Thymus (tissue), 11 donors: ENCODE results near the gene RBPMS2. TPM values are rescaled to one million over a fixed set of nuclear protein-coding genes. Genes with fewer than 3 reads are reported as not detected.

Source experiments
- DNase-seq, 9 donors: peaks; one replicate each; pipeline ENCODE4 v3.0.0-alpha.2; 2013; ENCODE audit warnings: low spot score in 9 of 9, low read depth in 6 of 9, missing footprints in 1 of 9
- H3K27ac ChIP-seq, 2 donors: one replicate each; pipeline ENCODE4 v1.5.1; 2013; ENCODE audit warnings: control low read depth in 1 of 2, low read depth in 1 of 2, low read length in 1 of 2, mild to moderate bottlenecking in 1 of 2, moderate library complexity in 1 of 2
- H3K27me3 ChIP-seq, 2 donors: one replicate each; pipeline ENCODE4 v1.5.1; 2013; ENCODE audit warnings: low read length in 1 of 2; ENCODE audit not compliant: control insufficient read depth in 2 of 2, insufficient read depth in 1 of 2
- H3K36me3 ChIP-seq, 2 donors: one replicate each; pipeline ENCODE4 v1.5.1; 2013; ENCODE audit warnings: low read length in 1 of 2, mild to moderate bottlenecking in 1 of 2, moderate library complexity in 1 of 2; ENCODE audit not compliant: control insufficient read depth in 2 of 2, insufficient read depth in 2 of 2
- H3K4me1 ChIP-seq, 2 donors: one replicate each; pipeline ENCODE4 v1.5.1; 2013; ENCODE audit warnings: low read length in 2 of 2; ENCODE audit not compliant: control insufficient read depth in 2 of 2, insufficient read depth in 2 of 2
- H3K4me3 ChIP-seq, 2 donors: one replicate each; pipeline ENCODE4 v1.5.1; 2013; ENCODE audit warnings: low read length in 2 of 2, control low read depth in 1 of 2, mild to moderate bottlenecking in 1 of 2
- H3K9me3 ChIP-seq, 2 donors: one replicate each; pipeline ENCODE4 v1.5.1; 2013; ENCODE audit warnings: low read length in 1 of 2, mild to moderate bottlenecking in 1 of 2; ENCODE audit not compliant: control insufficient read depth in 2 of 2, insufficient read depth in 1 of 2
- WGBS: extraction: QIAGEN DNeasy Blood & Tissue Kit; methylation state at CpG from one replicate; pipeline ENCODE4 v1.1.7; 2013; 5-methylcytosine and 5-hydroxymethylcytosine counted together
- polyA plus RNA-seq: library from polyadenylated mRNA; stranded (reverse); fragments of 200-250 nt; gene quantifications from one replicate; pipeline ENCODE4 v1.2.3, GENCODE V29; 2013
- total RNA-seq: library from RNA; stranded (reverse); fragments of 120-200 nt; gene quantifications from one replicate; pipeline ENCODE4 v1.2.4, GENCODE V29; 2013
- donor health status: healthy.

Gene RBPMS2
- total and polyA plus RNA-seq, 2 donors = 0.19 to 4.2 TPM

DNA sequence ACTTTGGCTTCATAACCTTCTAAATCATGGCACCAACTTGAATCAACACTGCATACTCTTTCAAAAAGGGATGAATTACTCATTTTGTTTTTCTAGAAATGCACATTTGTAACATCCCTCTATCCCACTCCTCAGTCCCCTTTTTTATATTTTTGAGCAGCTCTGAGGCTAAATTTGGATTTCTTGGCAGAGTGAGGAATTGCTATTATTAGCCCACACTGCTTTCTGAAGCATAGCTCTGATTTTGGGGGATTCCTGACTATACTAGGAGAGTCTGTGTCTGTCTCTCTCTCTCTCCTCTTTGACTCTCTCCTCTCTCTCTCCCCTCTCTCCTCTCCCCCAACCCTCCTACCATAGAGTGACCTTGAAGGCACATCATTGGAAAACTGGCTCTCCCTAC is 76.6 kb downstream of the RBPMS2 start:
- H3K27ac ChIP-seq = peak overlapping the region in 1 of 2 donors; percentile 55
- H3K4me1 ChIP-seq = peaks cover 39 to 59% of the 10 kb centered on the region in 2 donors
- H3K4me3 ChIP-seq = no peak overlapping the region

DNA sequence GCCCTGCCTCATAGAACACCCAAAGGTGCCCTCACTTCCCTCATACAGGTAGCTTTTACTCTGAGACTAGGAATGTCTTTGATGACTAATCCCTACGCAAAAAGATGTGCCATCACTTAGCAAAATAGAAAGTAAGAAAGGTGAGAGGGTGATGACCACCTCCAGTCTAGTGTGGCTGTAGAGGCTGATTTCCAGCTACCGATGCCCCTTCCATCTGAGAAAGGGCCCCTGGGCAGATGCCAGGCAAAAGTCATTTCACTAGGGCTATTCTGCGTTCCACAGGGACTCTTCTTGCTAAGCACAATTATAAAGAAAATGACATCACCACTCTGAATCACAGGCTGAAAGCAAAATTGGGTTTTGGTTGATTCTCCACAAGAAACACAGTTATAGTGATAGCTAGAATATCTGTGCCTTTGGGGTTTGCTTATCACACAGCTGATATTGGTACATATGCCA is 77.4 kb downstream of the RBPMS2 start:
- peak overlapping the region in 1 of 2 donors; percentile 70 for H3K27ac ChIP-seq
- no peaks in the 10 kb centered on the region for H3K9me3 ChIP-seq
- H3K27me3 ChIP-seq = no peaks in the 10 kb centered on the region
- peaks cover 18 to 22% of the 10 kb centered on the region in 2 donors for H3K36me3 ChIP-seq
- H3K4me3 ChIP-seq = no peak overlapping the region
- no peak for DNase-seq
- 96% methylated on average over 3 of the region's 3 CpGs for WGBS
- H3K4me1 ChIP-seq = peaks cover 35 to 62% of the 10 kb centered on the region in 2 donors

More for the DNA sequence above, 76.6 kb downstream of the RBPMS2 start:
- H3K36me3 ChIP-seq = peaks cover 9 to 14% of the 10 kb centered on the region in 2 donors
- H3K9me3 ChIP-seq = no peaks in the 10 kb centered on the region
- DNase-seq = no peak
- no peaks in the 10 kb centered on the region for H3K27me3 ChIP-seq

DNA sequence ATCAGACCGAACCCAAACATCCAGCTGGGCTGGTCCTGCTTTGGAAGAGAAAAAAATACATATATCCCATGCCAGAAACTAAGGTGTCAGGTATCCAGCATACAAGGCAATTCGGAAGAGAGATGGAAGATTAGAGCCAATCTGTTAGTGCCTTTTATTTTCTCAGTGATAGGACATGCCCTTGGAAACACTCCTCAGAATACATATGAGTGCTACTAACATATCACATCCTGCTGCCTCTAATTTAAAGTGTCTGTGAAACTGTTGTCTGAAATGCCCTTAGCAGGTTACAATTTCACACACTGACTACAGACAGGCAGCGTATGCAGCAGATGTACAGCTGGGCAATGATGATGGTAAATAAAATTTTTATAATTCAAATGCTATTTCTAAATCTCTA is 78.9 kb downstream of the RBPMS2 start:
- H3K27me3 ChIP-seq = no peaks in the 10 kb centered on the region
- no peak overlapping the region for H3K4me3 ChIP-seq
- no peaks in the 10 kb centered on the region for H3K9me3 ChIP-seq
- no peak overlapping the region for H3K27ac ChIP-seq
- no peak for DNase-seq
- H3K36me3 ChIP-seq = peaks cover 22 to 34% of the 10 kb centered on the region in 2 donors
- WGBS = 94% methylated on average over 3 of the region's 3 CpGs
- H3K4me1 ChIP-seq = peaks cover 25 to 60% of the 10 kb centered on the region in 2 donors

DNA sequence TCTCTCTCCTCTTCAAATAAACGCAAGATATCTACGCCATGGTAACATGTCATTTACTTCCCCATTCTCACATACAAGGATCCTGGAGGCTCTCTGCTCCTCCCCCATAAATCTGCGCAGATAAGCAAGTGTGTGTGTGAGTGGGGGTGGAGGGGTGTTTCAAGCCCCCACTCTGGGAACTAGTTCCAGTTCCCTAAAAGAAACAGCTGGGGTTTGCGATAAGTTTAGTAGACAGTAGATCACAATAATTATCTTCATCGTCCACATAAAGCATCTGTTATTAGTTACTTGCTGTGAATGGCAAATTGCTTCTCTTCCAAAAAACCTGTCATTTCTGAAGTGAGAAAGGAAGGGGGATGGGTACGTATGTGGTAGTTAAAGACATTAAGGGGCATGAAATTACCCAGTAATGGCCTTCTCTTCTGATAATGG is 79.8 kb downstream of the RBPMS2 start:
- H3K4me3 ChIP-seq = no peak overlapping the region
- no peaks in the 10 kb centered on the region for H3K27me3 ChIP-seq
- peak overlapping the region in 1 of 2 donors; percentile 10 for H3K27ac ChIP-seq
- 37% methylated on average over 6 of the region's 6 CpGs for WGBS
- peak in 1 of 9 donors; percentile 27 for DNase-seq
- no peaks in the 10 kb centered on the region for H3K9me3 ChIP-seq
- peaks cover 24 to 43% of the 10 kb centered on the region in 2 donors for H3K36me3 ChIP-seq
- H3K4me1 ChIP-seq = peaks cover 16 to 51% of the 10 kb centered on the region in 2 donors

DNA sequence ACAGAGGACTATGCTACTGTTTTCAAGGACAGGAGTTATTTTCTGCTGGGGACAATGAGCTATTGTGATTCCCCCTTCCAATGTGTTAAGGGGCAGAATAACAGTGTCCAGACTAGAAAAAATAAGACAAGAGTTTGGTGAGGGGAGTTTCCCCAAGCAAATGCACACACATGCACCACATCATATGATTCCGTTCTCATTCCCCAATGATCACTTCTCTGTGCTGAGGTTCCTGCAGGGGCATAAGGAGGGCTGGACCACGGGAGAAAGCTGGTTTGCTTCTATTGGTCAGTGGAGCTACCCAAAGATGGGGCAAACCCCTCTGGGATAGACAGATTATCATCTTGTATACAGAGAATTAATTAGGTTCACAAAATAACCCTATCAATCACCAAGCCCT is 80.6 kb downstream of the RBPMS2 start:
- H3K27me3 ChIP-seq = no peaks in the 10 kb centered on the region
- peaks cover 8 to 43% of the 10 kb centered on the region in 2 donors for H3K4me1 ChIP-seq
- WGBS = 96% methylated on average over 2 of the region's 2 CpGs
- DNase-seq = no peak
- H3K4me3 ChIP-seq = no peak overlapping the region
- H3K36me3 ChIP-seq = peaks cover 32 to 50% of the 10 kb centered on the region in 2 donors
- no peaks in the 10 kb centered on the region for H3K9me3 ChIP-seq
- peak overlapping the region; percentile 5 to 29 for H3K27ac ChIP-seq

DNA sequence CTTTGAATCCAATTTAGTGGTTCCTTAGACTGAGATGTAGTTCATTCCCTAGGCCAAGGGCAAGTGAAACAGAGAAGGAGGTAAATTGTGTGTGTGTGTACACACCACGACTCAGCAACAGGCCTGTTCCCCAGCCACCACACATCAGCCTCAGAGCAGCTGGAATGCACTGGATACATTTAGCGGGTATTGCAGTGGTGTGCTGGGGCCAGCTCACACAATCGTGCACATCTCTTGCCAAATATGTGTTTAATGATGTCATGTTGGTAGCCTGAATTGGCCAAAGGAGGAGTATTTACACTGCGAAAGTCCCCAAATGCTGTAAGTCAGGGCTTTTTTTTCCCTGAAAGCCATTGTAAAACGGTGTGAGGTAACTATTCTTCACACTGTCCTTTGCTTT is 82.3 kb downstream of the RBPMS2 start:
- H3K27me3 ChIP-seq = no peaks in the 10 kb centered on the region
- WGBS = 93% methylated on average over 5 of the region's 5 CpGs
- peaks cover 42 to 65% of the 10 kb centered on the region in 2 donors for H3K36me3 ChIP-seq
- no peak for DNase-seq
- peak overlapping the region; percentile 52 to 64 for H3K27ac ChIP-seq
- peaks cover 0 to 30% of the 10 kb centered on the region in 2 donors for H3K4me1 ChIP-seq
- no peak overlapping the region for H3K4me3 ChIP-seq
- no peaks in the 10 kb centered on the region for H3K9me3 ChIP-seq

DNA sequence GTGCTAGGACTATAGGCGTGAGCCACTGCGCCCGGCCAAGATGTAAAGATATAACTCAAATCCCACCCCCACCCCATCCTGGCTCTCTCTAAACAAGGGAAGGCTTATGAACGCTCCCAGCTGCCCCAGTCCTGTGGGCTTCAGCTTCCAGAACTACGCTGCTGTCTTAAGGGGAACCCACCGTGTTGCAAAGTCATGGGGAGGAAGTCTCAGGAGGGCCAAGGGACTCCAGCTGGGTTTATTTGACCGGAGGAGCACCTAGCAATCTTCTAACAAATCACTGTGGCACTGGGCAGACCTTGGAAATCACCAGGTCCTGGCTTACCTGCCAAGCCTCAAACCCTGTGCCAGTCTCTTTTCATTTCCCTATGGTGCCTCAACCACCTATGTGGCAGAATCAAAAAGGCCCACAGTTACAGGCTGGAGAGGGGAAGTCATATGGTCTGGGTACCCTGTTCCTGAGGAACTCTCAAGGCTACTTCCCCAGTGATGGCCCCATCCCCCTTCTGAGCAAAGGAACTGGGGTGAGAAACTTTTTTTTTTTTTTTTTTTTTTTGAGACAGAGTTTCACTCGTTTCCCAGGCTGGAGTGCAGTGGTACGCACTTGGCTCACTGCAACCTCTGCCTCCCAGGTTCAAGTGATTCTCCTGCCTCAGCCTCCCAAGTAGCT is 83.4 kb downstream of the RBPMS2 start:
- peak overlapping the region; percentile 30 to 42 for H3K27ac ChIP-seq
- no peaks in the 10 kb centered on the region for H3K27me3 ChIP-seq
- H3K9me3 ChIP-seq = no peaks in the 10 kb centered on the region
- H3K4me1 ChIP-seq = peaks cover 0 to 30% of the 10 kb centered on the region in 2 donors
- DNase-seq = peak in 1 of 9 donors; percentile 31
- peaks cover 53 to 76% of the 10 kb centered on the region in 2 donors for H3K36me3 ChIP-seq
- H3K4me3 ChIP-seq = no peak overlapping the region
- WGBS = 74% methylated on average over 9 of the region's 9 CpGs

DNA sequence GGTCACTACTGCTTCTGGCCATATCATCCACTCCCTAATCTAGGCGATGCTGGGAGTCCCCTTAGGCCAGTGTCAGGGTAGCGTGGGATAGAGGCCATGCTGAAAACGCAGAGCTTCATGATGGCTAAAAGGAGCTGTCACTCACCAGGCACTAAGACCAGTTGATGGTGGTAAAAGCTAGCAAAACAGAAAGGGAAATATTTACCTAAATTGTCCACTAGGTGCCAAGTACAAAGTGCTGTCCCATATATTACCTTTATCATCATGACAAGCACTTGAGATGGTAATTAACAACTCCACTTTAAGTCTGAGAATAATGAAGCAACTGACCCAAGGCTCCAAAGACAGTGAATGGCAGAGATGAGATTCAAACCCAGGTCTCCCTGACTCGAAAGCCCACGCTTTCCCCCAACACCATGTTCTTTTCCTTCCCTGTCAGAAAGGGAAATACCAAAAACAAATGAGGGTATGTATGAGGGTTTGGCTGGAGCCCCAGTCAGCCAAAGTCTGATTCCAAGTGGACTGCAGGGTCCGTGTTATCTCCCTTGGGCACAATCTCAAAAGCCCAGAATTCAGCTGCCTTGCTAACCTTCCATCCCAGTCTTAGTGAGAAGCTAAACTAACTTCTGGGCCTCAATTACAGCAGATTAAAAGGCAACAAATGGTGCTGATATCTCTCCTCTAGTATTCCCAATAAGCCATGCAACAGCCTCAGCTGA is 84.7 kb downstream of the RBPMS2 start:
- H3K36me3 ChIP-seq = peaks cover 56 to 84% of the 10 kb centered on the region in 2 donors
- H3K27me3 ChIP-seq = no peaks in the 10 kb centered on the region
- DNase-seq = no peak
- H3K9me3 ChIP-seq = no peaks in the 10 kb centered on the region
- WGBS = 94% methylated on average over 6 of the region's 6 CpGs
- H3K4me3 ChIP-seq = no peak overlapping the region
- H3K27ac ChIP-seq = no peak overlapping the region
- peaks cover 0 to 30% of the 10 kb centered on the region in 2 donors for H3K4me1 ChIP-seq

DNA sequence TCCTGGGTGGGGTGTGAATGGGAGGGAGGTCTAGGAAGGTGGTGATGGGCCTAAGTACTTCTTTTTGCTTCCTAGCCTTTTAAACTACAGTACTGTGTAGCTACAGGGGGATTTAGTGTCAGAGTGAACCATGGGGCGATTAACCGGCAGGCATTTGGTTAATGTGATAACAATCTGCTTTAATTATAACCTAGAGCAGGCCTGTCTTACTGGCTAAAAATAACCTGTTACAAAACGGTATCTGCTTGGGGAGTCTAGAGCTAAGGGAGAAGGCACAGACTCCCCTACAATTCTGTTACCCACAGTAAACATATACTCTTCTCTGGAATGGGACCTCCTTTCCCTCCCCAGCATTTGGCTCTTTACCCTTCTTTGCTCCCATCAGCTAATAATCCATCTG is 85.4 kb downstream of the RBPMS2 start:
- no peak overlapping the region for H3K4me3 ChIP-seq
- H3K9me3 ChIP-seq = no peaks in the 10 kb centered on the region
- peak overlapping the region in 1 of 2 donors; percentile 2 for H3K27ac ChIP-seq
- peaks cover 62 to 86% of the 10 kb centered on the region in 2 donors for H3K36me3 ChIP-seq
- H3K27me3 ChIP-seq = no peaks in the 10 kb centered on the region
- DNase-seq = no peak
- WGBS = 98% methylated on average over 3 of the region's 3 CpGs
- H3K4me1 ChIP-seq = peaks cover 0 to 23% of the 10 kb centered on the region in 2 donors
